HG02623 (cell line): ENCODE measurements around the gene WBP11.
A peak's percentile ranks its signal among the peaks of the same experiment; 100 is the strongest.
"Not testable (repeated sequence)": the region's sequence is repeated elsewhere in the genome, so short reads cannot be mapped to it uniquely, and the experiment has no call there.

Experiments
- ATAC-seq: cut with Tn5 transposase; IDR thresholded peaks from one replicate; pipeline ENCODE4 v1.9.1; 2021; ENCODE audit warnings: moderate library complexity; ENCODE audit not compliant: unreplicated experiment

Gene WBP11

DNA sequence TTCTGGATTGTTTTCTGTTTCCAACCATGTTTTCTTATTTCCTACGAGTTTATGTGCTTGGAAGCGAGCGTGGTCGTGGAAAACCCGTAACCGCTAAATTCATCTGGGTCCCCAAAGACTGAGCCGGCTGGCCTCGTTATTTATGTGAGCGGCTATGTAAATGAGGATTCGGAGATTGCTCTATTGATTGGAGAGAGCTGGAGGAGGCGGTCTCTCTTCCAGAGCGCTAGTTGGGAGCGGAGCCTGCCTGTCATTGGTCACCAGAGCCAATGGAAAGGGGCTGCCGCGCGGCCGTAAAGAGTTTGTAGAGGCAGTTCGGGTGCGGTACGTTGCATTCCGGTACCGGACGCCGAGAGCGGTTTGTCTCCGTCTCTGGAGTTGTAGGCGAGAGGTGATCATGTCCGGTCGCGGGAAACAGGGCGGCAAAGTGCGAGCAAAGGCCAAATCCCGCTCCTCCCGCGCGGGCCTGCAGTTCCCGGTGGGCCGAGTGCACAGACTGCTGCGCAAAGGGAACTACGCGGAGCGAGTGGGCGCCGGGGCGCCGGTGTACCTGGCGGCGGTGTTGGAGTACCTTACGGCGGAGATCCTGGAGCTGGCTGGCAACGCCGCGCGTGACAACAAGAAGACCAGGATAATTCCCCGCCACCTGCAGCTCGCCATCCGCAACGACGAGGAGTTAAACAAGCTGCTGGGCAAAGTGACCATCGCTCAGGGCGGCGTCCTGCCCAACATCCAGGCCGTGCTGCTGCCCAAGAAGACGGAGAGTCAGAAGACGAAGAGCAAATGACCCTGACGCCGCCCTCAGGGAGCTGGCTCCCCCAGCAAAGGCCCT lies 29.0 kb downstream of the WBP11 start:
- ATAC-seq, result peak; percentile 57

DNA sequence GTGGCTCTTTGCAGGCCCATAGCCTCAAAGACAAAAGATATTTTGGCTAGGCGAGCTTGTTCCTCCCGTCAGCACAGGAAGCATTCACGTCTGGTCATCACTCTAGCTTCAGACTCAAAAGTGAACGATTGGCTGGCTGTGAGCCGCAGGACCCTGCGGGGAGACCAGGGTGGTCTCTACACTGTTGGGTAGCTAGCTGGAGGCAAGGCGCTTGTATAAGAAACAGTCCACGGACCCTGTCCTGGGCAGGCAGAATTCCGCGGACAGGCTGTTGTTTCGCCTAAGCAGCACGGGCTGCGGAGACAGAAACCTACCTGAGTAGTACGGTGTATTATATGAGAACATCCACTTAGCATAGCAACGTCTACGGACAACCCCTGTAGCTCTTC lies 29.6 kb downstream of the WBP11 start:
- peak; percentile 8 for ATAC-seq

- ATAC-seq, result no peak
Observed at GRCh38 chr12:14772946-14773345, 30.3 kb downstream of the WBP11 start.

DNA sequence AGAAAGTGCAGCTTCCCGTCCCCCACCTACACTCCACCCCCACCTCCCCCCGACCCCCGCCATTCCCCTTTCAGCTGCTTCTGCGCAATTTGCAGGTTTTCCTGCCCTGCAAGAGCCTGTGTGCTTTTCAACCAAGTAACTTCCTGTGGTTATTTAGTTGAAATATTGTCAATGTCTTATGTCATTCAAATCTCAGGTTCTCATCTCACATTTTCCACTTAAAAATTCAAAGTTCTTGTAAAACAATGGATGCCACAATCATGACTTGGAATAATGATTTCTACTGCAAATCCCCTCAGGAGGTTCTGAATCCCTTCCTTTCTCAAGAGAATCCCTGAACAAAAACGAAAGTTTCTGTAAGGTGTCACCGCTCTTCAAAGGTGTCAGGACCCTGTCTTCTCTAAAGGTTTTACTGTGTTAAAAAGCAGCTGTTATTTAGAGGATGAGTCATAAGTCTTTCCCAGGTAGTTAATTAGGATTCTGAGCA lies 31.6 kb downstream of the WBP11 start:
- no peak for ATAC-seq

DNA sequence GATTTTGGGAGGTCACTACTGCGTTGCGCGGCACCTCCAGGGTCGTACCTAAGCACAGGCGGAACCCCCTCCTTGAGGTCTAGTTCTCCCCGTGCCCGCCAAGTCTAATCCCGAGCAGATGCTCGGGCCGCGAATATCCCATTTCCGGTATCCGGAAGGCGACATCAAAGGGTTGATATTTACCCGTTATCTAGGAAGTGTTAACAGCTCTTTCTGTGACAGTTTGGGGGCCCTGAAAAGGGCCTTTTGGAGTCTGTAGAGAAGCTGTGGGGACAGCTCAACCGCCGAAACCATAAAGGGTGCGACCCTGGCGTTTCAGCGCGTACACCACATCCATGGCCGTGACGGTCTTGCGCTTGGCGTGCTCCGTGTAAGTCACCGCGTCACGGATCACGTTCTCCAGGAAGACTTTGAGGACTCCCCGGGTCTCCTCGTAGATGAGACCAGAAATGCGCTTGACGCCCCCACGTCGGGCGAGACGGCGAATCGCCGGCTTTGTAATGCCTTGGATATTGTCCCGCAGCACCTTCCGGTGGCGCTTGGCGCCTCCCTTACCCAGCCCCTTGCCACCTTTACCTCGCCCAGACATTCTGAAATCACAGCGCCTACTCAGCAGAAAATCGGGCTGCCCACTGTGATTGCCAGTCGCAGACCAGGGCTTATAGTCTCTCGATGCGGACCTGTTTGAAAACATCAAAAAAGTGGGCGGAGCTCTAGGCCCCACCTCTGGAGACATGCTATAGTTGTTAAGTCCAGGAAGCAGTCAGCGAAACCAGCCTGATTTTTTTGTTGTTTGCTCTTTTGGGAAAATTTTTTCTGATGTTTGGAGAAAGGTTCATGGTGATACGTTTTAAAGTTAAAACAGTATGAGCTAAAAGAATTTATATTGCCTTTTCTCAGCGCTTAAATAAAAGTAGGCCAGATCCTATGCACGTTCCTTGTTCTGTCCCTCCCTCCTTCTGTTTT lies 32.5 kb downstream of the WBP11 start:
- peak; percentile 20 for ATAC-seq

- ATAC-seq, result peak; percentile 34
Observed at GRCh38 chr12:14769969-14770495, 33.2 kb downstream of the WBP11 start.

DNA sequence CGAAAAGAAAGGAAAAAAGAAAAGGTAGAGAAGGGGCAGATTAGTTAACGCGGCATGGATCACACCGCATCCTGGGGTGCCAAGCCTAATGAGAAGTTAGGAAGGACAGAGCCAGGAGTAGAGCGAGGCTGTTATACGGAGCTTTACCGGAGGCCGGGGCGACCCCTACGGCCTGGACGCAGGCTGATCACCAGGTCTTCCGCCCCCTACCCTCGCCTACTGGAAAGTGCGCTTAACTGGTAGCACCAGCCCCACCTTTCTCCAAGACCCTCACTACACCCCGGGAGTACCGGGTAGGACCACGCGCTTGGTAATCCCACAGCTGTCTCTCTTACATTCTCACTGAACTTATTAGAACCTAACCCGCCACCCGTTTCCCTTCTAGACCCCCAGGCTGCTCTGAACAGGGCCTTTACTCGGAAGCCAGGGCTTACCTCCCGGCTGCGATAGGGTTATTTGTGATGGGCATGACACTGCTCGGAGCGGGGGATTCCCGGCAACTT lies 33.8 kb downstream of the WBP11 start:
- ATAC-seq, result no peak

DNA sequence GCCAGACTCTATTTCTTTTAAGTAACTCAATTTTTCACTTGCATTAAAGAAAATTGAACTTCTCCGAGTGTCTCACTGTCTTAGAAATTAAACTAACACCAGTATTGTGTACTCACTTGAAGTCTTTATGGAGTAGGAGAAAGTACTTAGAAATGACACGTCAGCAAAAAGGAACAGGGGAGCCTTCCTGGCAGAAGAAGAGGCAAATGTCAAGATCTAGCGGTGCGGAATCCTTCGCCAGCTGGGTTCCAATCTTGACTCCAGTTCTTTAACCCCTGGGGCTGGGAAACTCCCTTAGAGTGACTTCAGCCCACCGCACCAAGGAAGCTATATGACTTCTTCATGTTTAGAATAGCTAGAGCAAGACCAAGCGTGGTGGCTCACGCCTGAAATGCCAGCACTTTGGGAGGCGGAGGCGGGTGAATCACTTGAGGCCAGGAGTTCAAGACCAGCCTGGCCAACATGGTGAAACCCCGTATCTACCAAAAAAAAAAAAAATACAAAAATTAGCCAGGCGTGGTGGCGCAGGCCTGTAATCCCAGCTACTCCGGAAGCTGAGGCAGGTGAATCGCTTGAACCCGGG lies 34.4 kb downstream of the WBP11 start:
- ATAC-seq, result no peak

GRCh38 chr12:14767617-14768016 lies 35.7 kb downstream of the WBP11 start:
- no peak for ATAC-seq

GRCh38 chr12:14766649-14767215 lies 36.5 kb downstream of the WBP11 start:
- ATAC-seq, result no peak

DNA sequence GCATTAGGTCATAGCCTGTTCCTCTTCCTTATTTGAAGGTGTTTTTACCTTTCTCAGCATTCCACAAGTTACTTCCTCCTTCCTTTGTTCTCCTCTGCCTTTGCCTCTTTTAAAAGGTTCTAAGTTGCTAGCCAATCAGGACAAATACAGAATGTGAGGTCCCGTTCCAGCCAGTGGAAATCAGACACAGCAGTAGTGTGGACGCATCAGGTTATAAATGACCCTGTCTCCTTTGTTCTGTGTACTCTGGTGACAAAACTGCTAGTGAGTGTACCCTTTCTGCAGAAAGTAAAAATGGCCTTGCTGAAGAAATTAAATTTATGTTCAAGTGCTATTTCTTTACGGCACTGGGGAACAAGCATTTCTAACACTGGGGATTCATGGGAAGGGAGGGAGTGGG lies 37.3 kb downstream of the WBP11 start:
- ATAC-seq, result not testable (repeated sequence)

GRCh38 chr12:14765398-14765797 lies 37.9 kb downstream of the WBP11 start:
- ATAC-seq, result no peak

- not testable (repeated sequence) for ATAC-seq
Observed at GRCh38 chr12:14759711-14760280, 43.5 kb downstream of the WBP11 start.

GRCh38 chr12:14756334-14757143 lies 46.7 kb downstream of the WBP11 start:
- no peak for ATAC-seq

- ATAC-seq, result no peak
Observed at GRCh38 chr12:14751986-14752385, 51.3 kb downstream of the WBP11 start.

DNA sequence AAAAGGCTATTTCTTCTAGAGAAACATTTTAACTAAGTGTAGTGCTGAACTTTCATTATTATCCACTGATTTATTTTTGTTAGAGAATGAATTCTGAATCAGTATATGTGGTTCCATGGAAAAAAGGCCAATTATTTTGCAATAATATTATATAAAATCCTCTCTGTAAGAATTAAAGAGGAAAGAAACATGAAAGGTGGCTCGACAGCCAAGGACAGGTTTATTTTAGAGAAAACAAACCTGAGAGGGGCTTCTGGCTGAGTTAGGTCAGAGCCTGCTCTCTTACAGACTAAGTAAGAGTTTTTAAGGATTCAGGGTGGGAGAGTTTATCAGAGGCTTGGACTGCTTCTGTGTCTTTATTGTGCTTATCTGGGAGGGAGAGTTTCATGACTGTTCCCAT lies 60.2 kb downstream of the WBP11 start:
- ATAC-seq, result no peak

- ATAC-seq, result no peak
Observed at GRCh38 chr12:14741942-14742341, 61.3 kb downstream of the WBP11 start.

GRCh38 chr12:14741153-14741552 lies 62.1 kb downstream of the WBP11 start:
- ATAC-seq, result no peak

DNA sequence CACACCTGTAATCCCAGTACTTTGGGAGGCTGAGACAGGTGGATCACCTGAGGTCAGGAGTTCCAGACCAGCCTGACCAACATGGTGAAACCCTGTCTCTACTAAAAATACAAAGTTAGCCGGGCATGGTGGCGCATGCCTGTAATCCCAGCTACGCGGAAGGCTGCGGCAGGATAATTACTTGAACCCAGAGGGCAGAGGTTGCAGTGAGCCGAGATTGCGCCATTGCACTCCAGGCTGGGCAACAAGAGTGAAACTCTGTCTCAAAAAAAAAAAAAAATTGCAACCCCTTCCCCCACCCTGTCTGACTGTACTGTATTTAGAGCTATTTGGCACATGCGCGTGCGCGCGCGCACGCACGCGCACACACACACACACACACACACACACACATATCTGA lies 66.8 kb downstream of the WBP11 start:
- not testable (repeated sequence) for ATAC-seq
